ENCODE results near the gene SH3BP5.

SH3BP5 gene

GRCh38 chr3:15279205-15279604 lies 53.2 kb downstream of the SH3BP5 start:
- no peak overlapping the region for H3K4me3 ChIP-seq (ENCODE audit: low read depth, low read length)
- CTCF ChIA-PET: interaction anchor here (2.0 to 18.9 kb wide), 4 partner anchors 12 to 126 kb away, joined by 7 to 159 read pairs (median 11); partner anchors contain the start of gene SH3BP5
- DNase-seq (ENCODE audit: low read depth, low spot score): no peak
- no peak for TF ChIP-seq CTCF (IDR thresholded peaks at IDR 0.05; ENCODE audit: insufficient read depth, low read length, missing control alignments)
- POLR2A ChIA-PET: no interaction called here

DNA sequence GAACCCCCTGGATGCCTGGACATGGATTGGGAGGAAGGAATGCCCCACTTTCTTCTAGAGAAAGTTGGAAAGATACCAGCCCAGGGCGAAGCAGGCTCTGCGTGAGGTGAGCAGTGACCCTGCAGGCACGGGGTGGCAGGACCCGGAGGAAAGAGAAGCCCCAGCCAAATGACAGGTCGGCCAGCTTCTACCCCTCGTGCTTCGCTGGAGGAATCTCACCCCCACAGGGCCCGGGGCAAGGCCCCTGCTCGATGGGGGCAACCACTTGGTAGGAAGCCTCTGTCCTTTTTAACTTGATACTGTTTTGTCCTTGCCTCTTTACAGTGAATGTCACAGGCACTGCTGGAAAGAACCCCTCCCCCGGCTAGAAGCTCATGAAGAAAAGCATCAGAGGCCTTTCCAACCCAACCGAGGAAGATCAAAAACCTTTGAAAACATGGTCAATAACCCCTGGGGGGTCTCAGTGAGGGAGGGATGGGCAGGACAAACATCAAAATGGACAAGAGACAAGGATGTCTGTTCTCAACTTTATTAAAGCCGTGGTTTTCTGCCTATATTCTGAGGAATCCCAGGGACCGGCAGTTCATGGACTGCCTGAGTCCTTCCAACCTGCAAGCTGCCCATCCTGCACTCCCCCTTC lies 54.4 kb downstream of the SH3BP5 start:
- DNase-seq (ENCODE audit: low read depth, low spot score): no peak
- CTCF ChIA-PET: interaction anchor here (1.0 to 18.9 kb wide), 4 partner anchors 11 to 127 kb away, joined by 3 to 159 read pairs (median 9); partner anchors contain the start of gene SH3BP5
- POLR2A ChIA-PET: no interaction called here
- no peak overlapping the region for H3K4me3 ChIP-seq (ENCODE audit: low read depth, low read length)
- no peak for TF ChIP-seq CTCF (IDR thresholded peaks at IDR 0.05; ENCODE audit: insufficient read depth, low read length, missing control alignments)

- TF ChIP-seq CTCF (IDR thresholded peaks at IDR 0.05; ENCODE audit: insufficient read depth, low read length, missing control alignments): no peak
- DNase-seq (ENCODE audit: low read depth, low spot score): no peak
- no peak overlapping the region for H3K4me3 ChIP-seq (ENCODE audit: low read depth, low read length)
- ChIA-PET CTCF (interaction anchor here (1.2 to 18.9 kb wide), 7 partner anchors 9 to 131 kb away, joined by 3 to 159 read pairs (median 4); partner anchors contain the start of gene SH3BP5), POLR2A (interaction anchor here (0.5 to 1.6 kb wide), 2 partner anchors 56 to 87 kb away, joined by 3 to 4 read pairs; partner anchors contain the start of gene SH3BP5)
Observed at GRCh38 chr3:15276028-15276724, 56.2 kb downstream of the SH3BP5 start.

- ChIA-PET CTCF (interaction anchor here (0.8 to 3.0 kb wide), 2 partner anchors 10 to 105 kb away, joined by 3 to 9 read pairs; no protein-coding TSS in a partner anchor), POLR2A (no interaction called here)
- DNase-seq (ENCODE audit: low read depth, low spot score): no peak
- TF ChIP-seq CTCF (IDR thresholded peaks at IDR 0.05; ENCODE audit: insufficient read depth, low read length, missing control alignments): no peak
- H3K4me3 ChIP-seq (ENCODE audit: low read depth, low read length): no peak overlapping the region
Observed at GRCh38 chr3:15273227-15273626, 59.2 kb downstream of the SH3BP5 start.

- POLR2A ChIA-PET: no interaction called here
Observed at GRCh38 chr3:15272426-15273196, 59.8 kb downstream of the SH3BP5 start.

More at GRCh38 chr3:15272426-15273196, 59.8 kb downstream of the SH3BP5 start:
- no peak for DNase-seq (ENCODE audit: low read depth, low spot score)
- no peak overlapping the region for H3K4me3 ChIP-seq (ENCODE audit: low read depth, low read length)
- no peak for TF ChIP-seq CTCF (IDR thresholded peaks at IDR 0.05; ENCODE audit: insufficient read depth, low read length, missing control alignments)
- CTCF ChIA-PET: interaction anchor here (0.8 to 12.2 kb wide), 3 partner anchors 11 to 135 kb away, joined by 3 to 409 read pairs (median 366); no protein-coding TSS in a partner anchor

Data from AG04449 (cell line).